K562 (cell line): Measurements from ENCODE around the gene MIXL1. TPM values are rescaled to one million over a fixed set of nuclear protein-coding genes. Genes with fewer than 3 reads are reported as not detected.
A peak's percentile ranks its signal among the peaks of the same experiment; 100 is the strongest.

Source experiments
- ATAC-seq: fragments of 200-7000 bp; cut with Tn5 transposase; 3 replicates; pipeline ENCODE4 v1.9.1; 2020; ENCODE audit warnings: moderate library complexity
- BruUV-seq: library from RNA; stranded (reverse); fragments of 400-500 nt; replicated peaks from 2 replicates; lab custom pipeline; 2021; lab: Mats Ljungman, UMichigan
- CTCF ChIA-PET: fragments of 300-600 bp; formaldehyde crosslinking; extraction: SDS; loops from one replicate; lab custom pipeline; 2021; ENCODE audit warnings: low intra/inter-chr PET ratio; lab: Yijun Ruan, JAX
- POLR2A ChIA-PET: fragments of 300-600, 350-650 bp; sonication (Branson Sonifier 250); formaldehyde crosslinking; extraction: SDS; loops from one replicate; lab custom pipeline; 2021; ENCODE audit warnings: antibody characterized with exemption, inconsistent platforms; lab: Yijun Ruan, JAX
- DNase-seq, 4 experiments: peaks; one replicate each; pipeline versions ENCODE4 v3.0.0 to v3.0.0-alpha.2; 2011 to 2018; ENCODE audit warnings: low spot score in 3 of 4, mixed read lengths in 3 of 4; ENCODE audit errors: extremely low read depth in 1 of 4
- FAIRE-seq: peaks from 2 replicates; lab custom pipeline; 2011; peaks lifted over from hg19 to GRCh38; lab: Jason Lieb, UNC
- H2AFZ ChIP-seq: 2 replicates; pipeline ENCODE4 v1.6.0; 2011; ENCODE audit warnings: low read depth, low read length, control low read depth, inconsistent platforms
- H3K27ac ChIP-seq: fragments of 200-600 bp; 3 replicates; pipeline ENCODE4 v1.8.0; 2011; ENCODE audit warnings: low read depth, mild to moderate bottlenecking, control low read depth, inconsistent platforms, low read length, moderate library complexity, mixed read lengths; ENCODE audit errors: extremely low read depth
- H3K27me3 ChIP-seq, 2 experiments: fragments of 300-600 bp in 1 of 2; 2 replicates in 1 of 2; 3 replicates in 1 of 2; pipeline versions ENCODE4 v1.6.0 to v1.8.0; 2011; ENCODE audit warnings: inconsistent platforms in 2 of 2, low read length in 2 of 2, mild to moderate bottlenecking in 1 of 2, mixed read lengths in 1 of 2, moderate library complexity in 1 of 2; ENCODE audit not compliant: control insufficient read depth in 2 of 2, insufficient read depth in 2 of 2
- H3K36me3 ChIP-seq: fragments of 300-600 bp; 3 replicates; pipeline ENCODE4 v1.8.0; 2011; ENCODE audit warnings: mild to moderate bottlenecking, low read length, inconsistent platforms; ENCODE audit not compliant: control insufficient read depth, insufficient read depth
- H3K4me1 ChIP-seq, 2 experiments: fragments of 200-600 bp in 1 of 2; replicated peaks in 1 of 2; 2 replicates in 1 of 2; 3 replicates in 1 of 2; pipeline versions ENCODE4 v1.5.1 to v1.8.0; 2011; ENCODE audit warnings: inconsistent platforms in 2 of 2, low read length in 2 of 2, mild to moderate bottlenecking in 1 of 2, mixed read lengths in 1 of 2, moderate library complexity in 1 of 2; ENCODE audit not compliant: control insufficient read depth in 2 of 2, insufficient read depth in 2 of 2
- H3K4me2 ChIP-seq: 2 replicates; pipeline ENCODE4 v1.6.1; 2011; ENCODE audit warnings: low read length, control low read depth, inconsistent platforms, mixed read lengths; ENCODE audit not compliant: insufficient read depth
- H3K4me3 ChIP-seq: fragments of 200-600 bp; sonication (generic), shearing (Covaris generic); 2 replicates; pipeline ENCODE4 v1.5.1; 2016; ENCODE audit warnings: control low read depth, inconsistent platforms
- H3K79me2 ChIP-seq: fragments of 200-600 bp; 3 replicates; pipeline ENCODE4 v1.8.0; 2011; ENCODE audit warnings: low read length, inconsistent platforms; ENCODE audit not compliant: control insufficient read depth, insufficient read depth
- H3K9ac ChIP-seq, 2 experiments: 2 replicates each; pipeline versions ENCODE4 v1.6.0 to v1.6.1; 2011; ENCODE audit warnings: low read depth in 2 of 2, low read length in 2 of 2, control low read depth in 1 of 2, inconsistent platforms in 1 of 2, mild to moderate bottlenecking in 1 of 2, mixed read lengths in 1 of 2; ENCODE audit not compliant: insufficient read depth in 1 of 2
- H3K9me1 ChIP-seq: one replicate; pipeline ENCODE4 v1.6.0; 2011; ENCODE audit warnings: inconsistent platforms, mild to moderate bottlenecking, low read length, moderate library complexity; ENCODE audit not compliant: control insufficient read depth, insufficient read depth
- H3K9me3 ChIP-seq: replicated peaks from 2 replicates; pipeline ENCODE4 v1.5.1; 2011; ENCODE audit warnings: low read depth, low read length, inconsistent platforms; ENCODE audit not compliant: control insufficient read depth, insufficient read depth
- H4K20me1 ChIP-seq: replicated peaks from 2 replicates; pipeline ENCODE4 v1.6.1; 2011; ENCODE audit warnings: low read length, inconsistent platforms, mixed read lengths; ENCODE audit not compliant: control insufficient read depth, insufficient read depth
- NFATC3 ChIP-seq: fragments of 450-650 bp; IDR thresholded peaks from 2 replicates; pipeline ENCODE4 v1.6.1; 2017; ENCODE audit warnings: mild to moderate bottlenecking
- NR4A1 ChIP-seq, 2 experiments: fragments of 250-450 bp in 1 of 2; fragments of 450-650 bp in 1 of 2; sonication (Bioruptor Pico) in 1 of 2; IDR thresholded peaks; 2 replicates each; pipeline versions ENCODE4 v1.4.0 to v1.6.1; 2016 to 2020; ENCODE audit warnings: mild to moderate bottlenecking in 2 of 2, missing compliant biosample characterization in 1 of 2, missing genetic modification characterization in 1 of 2, moderate library complexity in 1 of 2
- POLR2G ChIP-seq: fragments of 200-400 bp; formaldehyde crosslinking; IDR thresholded peaks from 2 replicates; pipeline ENCODE4 v1.6.1; 2017; ENCODE audit warnings: low read depth, mild to moderate bottlenecking, antibody characterized with exemption, low read length, moderate library complexity
- RBM25 ChIP-seq: fragments of 200-400 bp; formaldehyde crosslinking; IDR thresholded peaks from 2 replicates; pipeline ENCODE4 v1.6.1; 2018; ENCODE audit warnings: low read length, low read depth, moderate library complexity; ENCODE audit not compliant: severe bottlenecking
- RFX7 ChIP-seq: fragments of 250-450 bp; sonication (Bioruptor Pico); IDR thresholded peaks from 2 replicates; pipeline ENCODE4 v1.5.1; 2021; ENCODE audit warnings: mild to moderate bottlenecking
- SMAD3 ChIP-seq: fragments of 450-650 bp; formaldehyde crosslinking; conservative IDR thresholded peaks from 2 replicates; pipeline ENCODE4 v1.4.0; 2020; ENCODE audit warnings: mild to moderate bottlenecking
- STAG1 ChIP-seq: sonication (generic); formaldehyde crosslinking; IDR thresholded peaks from 2 replicates; pipeline ENCODE4 v1.5.0; 2020; ENCODE audit warnings: missing genetic modification reagents, borderline replicate concordance
- ZNF224 ChIP-seq: sonication (generic); formaldehyde crosslinking; IDR thresholded peaks from 2 replicates; pipeline ENCODE4 v1.8.0; 2022; ENCODE audit warnings: mild to moderate bottlenecking, missing genetic modification reagents
- WGBS: fragments of 100-300 bp; shearing (Covaris generic); methylation state at CpG from one replicate; pipeline ENCODE4 v1.1.6; 2016; ENCODE audit warnings: low coverage, mixed read lengths; ENCODE audit not compliant: insufficient coverage; ENCODE audit errors: missing lambda C conversion rate; 5-methylcytosine and 5-hydroxymethylcytosine counted together
- in situ Hi-C: fragments of 300-500 bp; cut with MboI; formaldehyde crosslinking; loops from 4 replicates; pipeline ENCODE4 v1.15.0; 2018; ENCODE audit warnings: inconsistent platforms, mixed read lengths
- intact Hi-C: fragments of 100-400 bp; cut with micrococcal nuclease; formaldehyde crosslinking; loops from 2 replicates; pipeline ENCODE4 v1.14.2; 2022
- polyA plus RNA-seq, 8 experiments: library from polyadenylated mRNA; depleted of rRNA in 4 of 8; stranded (reverse) in 5 of 8; unstranded in 3 of 8; fragments of >200 nt; fragmentation: Nextera tagmentation in 2 of 8; fragmentation: Illumina TruSeq in 1 of 8; extraction: Ambion mirVana in 2 of 8; extraction: Trizol in 1 of 8; gene quantifications; 2 replicates each; pipeline versions ENCODE4 v1.2.1 to v1.2.3, GENCODE V29; 2011 to 2014; ENCODE audit warnings: inconsistent platforms in 1 of 8, missing spikeins in 1 of 8
- total RNA-seq, 7 experiments: library from RNA; depleted of rRNA in 6 of 7; stranded (reverse); fragments of >200 nt in 6 of 7; fragmentation: Illumina TruSeq in 2 of 7; extraction: Trizol in 2 of 7; gene quantifications; 2 replicates each; pipeline versions ENCODE4 v1.2.1 to v1.2.3, GENCODE V29; 2011 to 2021; ENCODE audit warnings: low replicate concordance in 1 of 7
- TF ChIP-seq, protein P1 (sequence below): fragments of 450-650 bp; formaldehyde crosslinking; conservative IDR thresholded peaks from 2 replicates; pipeline ENCODE4 v1.4.0; 2022; ENCODE audit warnings: mild to moderate bottlenecking, missing genetic modification characterization
- TF ChIP-seq, protein P2 (sequence below): fragments of 450-650 bp; IDR thresholded peaks from one replicate; pipeline ENCODE4 v1.6.1; 2018; ENCODE audit warnings: mild to moderate bottlenecking, moderate library complexity; ENCODE audit not compliant: partially characterized antibody

Gene MIXL1
- total and polyA plus RNA-seq, 9 of the 15 experiments (the other 6 are each of a cell fraction or from before 2014, with no cell fraction given), result not detected

DNA sequence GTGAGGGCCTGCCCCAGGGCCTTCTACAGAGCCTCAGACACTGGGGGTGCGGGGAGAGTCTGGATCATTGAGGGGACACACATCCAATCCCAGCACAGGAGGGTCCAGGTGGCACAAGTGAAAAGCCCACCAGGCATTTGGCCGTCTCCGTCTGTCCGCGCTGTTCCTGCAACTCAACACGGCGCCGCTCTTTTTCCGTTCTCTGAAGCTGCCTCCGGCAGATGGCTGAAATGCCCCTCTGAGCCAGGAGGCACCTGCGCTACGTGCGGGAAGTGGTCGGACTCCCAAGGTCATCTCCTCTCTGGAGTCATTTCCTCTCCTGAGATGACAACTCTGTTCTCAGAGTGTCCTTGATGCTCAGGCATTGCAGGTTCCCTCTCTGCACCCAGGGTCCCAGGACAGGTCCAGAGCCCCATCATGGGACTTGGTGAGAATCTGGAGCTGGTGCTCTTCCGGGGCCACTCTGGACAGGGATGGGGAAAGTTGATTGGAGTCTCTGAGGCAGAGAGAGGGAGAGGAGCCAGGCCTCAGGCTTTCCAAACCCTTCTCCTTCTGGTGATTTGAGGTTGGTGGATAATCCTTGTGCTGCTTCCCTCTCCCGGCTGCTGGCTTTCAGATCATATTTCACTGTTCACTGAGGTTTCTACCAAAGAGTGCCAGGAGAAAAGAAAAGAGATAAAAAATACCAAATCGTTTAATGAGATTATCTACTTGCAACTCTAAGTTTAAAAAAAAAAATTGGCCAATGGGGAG, 14.0 kb upstream of the MIXL1 start:
- FAIRE-seq, result no peak
- in situ Hi-C loops, result no loop called here
- DNase-seq, result no peak
- BruUV-seq, result no TSS peak
- H3K79me2 ChIP-seq, result no peaks in the 10 kb centered on the region
- peaks cover 0 to 3% of the 10 kb centered on the region in 2 experiments; a peak in 3 of 5 replicates for H3K4me1 ChIP-seq
- 56% methylated on average over 17 of the region's 17 CpGs for WGBS
- ChIA-PET CTCF (no interaction called here), POLR2A (interaction anchor here (0.5 to 1.0 kb wide), 3 partner anchors 11 to 102 kb away, joined by 3 read pairs; no protein-coding TSS in a partner anchor)
- no peaks in the 10 kb centered on the region for H3K9me3 ChIP-seq
- intact Hi-C loops, result no loop called here
- H3K4me2 ChIP-seq, result no peak overlapping the region
- ATAC-seq, result no peak
- TF ChIP-seq RFX7, result no peak
- 0 out of 2 replicates have a peak, but pooled peaks have one; percentile 13 for TF ChIP-seq STAG1 (CRISPR knock-in tag)
- H3K9me1 ChIP-seq, result no peaks in the 10 kb centered on the region
- peaks cover 4% of the 10 kb centered on the region; the same call in 1 of the 2 replicates for H4K20me1 ChIP-seq
- H3K36me3 ChIP-seq, result no peaks in the 10 kb centered on the region
- H3K9ac ChIP-seq, result no peak overlapping the region
- H3K27me3 ChIP-seq, result peaks cover 16 to 18% of the 10 kb centered on the region in 2 experiments; a peak in 4 of 5 replicates
- H3K4me3 ChIP-seq, result no peak overlapping the region
- H2AFZ ChIP-seq, result no peak overlapping the region
- no peak overlapping the region for H3K27ac ChIP-seq

DNA sequence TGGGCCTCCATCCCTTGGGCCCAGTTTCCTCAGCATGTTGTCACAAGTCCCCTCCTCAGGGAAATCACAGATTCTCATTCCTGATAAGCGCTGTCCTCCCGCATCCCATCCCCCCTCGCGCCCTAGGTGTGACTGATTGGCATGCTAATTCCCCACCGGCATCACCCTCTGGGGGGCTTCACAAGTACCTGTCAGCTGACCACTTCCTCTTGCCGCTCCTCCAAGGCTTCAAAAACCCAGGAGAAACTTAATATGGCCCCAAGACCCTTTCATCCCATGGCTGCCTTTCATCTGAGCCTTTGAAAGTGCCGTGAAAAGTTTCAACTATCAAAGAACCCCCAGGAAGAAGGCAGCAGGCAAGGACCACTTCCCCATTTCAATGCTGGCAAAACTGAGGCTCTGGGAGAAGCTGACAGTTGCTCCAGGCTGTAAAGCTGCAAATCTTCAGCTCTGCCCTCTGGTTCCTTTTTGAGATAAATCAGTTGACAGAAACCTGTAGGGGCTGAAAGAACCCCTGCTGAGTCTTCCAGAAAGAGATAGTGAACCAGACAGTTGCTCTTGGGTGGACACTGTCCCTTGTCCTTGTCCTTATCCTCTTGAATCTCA, 12.8 kb upstream of the MIXL1 start:
- FAIRE-seq (no peak), ATAC-seq (peak; percentile 15; the same call in 1 of the 3 replicates), DNase-seq (peak in 1 of 4 experiments; percentile 33)
- CTCF ChIA-PET, result no interaction called here
- no peak overlapping the region for H3K4me3 ChIP-seq
- 15% methylated on average over 7 of the region's 7 CpGs for WGBS
- peaks cover 4% of the 10 kb centered on the region; the same call in 1 of the 2 replicates for H4K20me1 ChIP-seq
- H3K4me1 ChIP-seq, result peaks cover 0 to 7% of the 10 kb centered on the region in 2 experiments; a peak in 3 of 5 replicates
- no peaks in the 10 kb centered on the region for H3K9me3 ChIP-seq
- H3K27me3 ChIP-seq, result peaks cover 16 to 18% of the 10 kb centered on the region in 2 experiments; a peak in 4 of 5 replicates
- H3K4me2 ChIP-seq, result no peak overlapping the region
- H3K27ac ChIP-seq, result no peak overlapping the region
- no peaks in the 10 kb centered on the region for H3K79me2 ChIP-seq
- POLR2A ChIA-PET, result interaction anchor here (0.7 to 1.1 kb wide), 3 partner anchors 8 to 16 kb away, joined by 3 read pairs; no protein-coding TSS in a partner anchor
- H2AFZ ChIP-seq, result no peak overlapping the region
- no peaks in the 10 kb centered on the region for H3K36me3 ChIP-seq
- in situ Hi-C loops (no loop called here), intact Hi-C loops (no loop called here)
- no peak overlapping the region for H3K9ac ChIP-seq
- no TSS peak for BruUV-seq
- no peaks in the 10 kb centered on the region for H3K9me1 ChIP-seq
- TF ChIP-seq, protein P1, sequence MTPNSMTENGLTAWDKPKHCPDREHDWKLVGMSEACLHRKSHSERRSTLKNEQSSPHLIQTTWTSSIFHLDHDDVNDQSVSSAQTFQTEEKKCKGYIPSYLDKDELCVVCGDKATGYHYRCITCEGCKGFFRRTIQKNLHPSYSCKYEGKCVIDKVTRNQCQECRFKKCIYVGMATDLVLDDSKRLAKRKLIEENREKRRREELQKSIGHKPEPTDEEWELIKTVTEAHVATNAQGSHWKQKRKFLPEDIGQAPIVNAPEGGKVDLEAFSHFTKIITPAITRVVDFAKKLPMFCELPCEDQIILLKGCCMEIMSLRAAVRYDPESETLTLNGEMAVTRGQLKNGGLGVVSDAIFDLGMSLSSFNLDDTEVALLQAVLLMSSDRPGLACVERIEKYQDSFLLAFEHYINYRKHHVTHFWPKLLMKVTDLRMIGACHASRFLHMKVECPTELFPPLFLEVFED (CRISPR knock-in tag), result no peak
- TF ChIP-seq NFATC3 (no peak), POLR2G (no peak), ZNF224 (CRISPR knock-in tag) (no peak), NR4A1 (CRISPR knock-in tag; IDR thresholded peaks at IDR 0.05) (no peak), NR4A1 (tag; IDR thresholded peaks at IDR 0.05) (no peak), RBM25 (peak; percentile 77), SMAD3 (CRISPR knock-in tag) (no peak)
- TF ChIP-seq, protein P2, sequence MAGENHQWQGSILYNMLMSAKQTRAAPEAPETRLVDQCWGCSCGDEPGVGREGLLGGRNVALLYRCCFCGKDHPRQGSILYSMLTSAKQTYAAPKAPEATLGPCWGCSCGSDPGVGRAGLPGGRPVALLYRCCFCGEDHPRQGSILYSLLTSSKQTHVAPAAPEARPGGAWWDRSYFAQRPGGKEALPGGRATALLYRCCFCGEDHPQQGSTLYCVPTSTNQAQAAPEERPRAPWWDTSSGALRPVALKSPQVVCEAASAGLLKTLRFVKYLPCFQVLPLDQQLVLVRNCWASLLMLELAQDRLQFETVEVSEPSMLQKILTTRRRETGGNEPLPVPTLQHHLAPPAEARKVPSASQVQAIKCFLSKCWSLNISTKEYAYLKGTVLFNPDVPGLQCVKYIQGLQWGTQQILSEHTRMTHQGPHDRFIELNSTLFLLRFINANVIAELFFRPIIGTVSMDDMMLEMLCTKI, result no peak
